MCF 10A (cell line): ENCODE data around the gene NCF4. TPM values are rescaled to one million over a fixed set of nuclear protein-coding genes. Genes with fewer than 3 reads are reported as not detected.

Experiments used
- BruUV-seq: library from RNA; stranded (reverse); fragments of 400-500 nt; replicated peaks from 2 replicates; lab custom pipeline; 2021; lab: Mats Ljungman, UMichigan
- CTCF ChIA-PET: fragments of 300-600 bp; sonication (Branson Sonifier 250); formaldehyde crosslinking; extraction: SDS; loops from one replicate; lab custom pipeline; 2021; ENCODE audit warnings: antibody characterized with exemption, inconsistent platforms; lab: Yijun Ruan, JAX
- POLR2A ChIA-PET: fragments of 300-600, 350-650 bp; sonication (Branson Sonifier 250); formaldehyde crosslinking; extraction: SDS; loops from one replicate; lab custom pipeline; 2020; ENCODE audit warnings: antibody characterized with exemption, inconsistent platforms; lab: Yijun Ruan, JAX
- DNase-seq: peaks from one replicate; pipeline ENCODE4 v3.0.0-alpha.2; 2018; ENCODE audit not compliant: unreplicated experiment
- H3K27ac Mint-ChIP-seq: one replicate; pipeline ENCODE4 v1.8.0; 2022; ENCODE audit warnings: mild to moderate bottlenecking, low read depth, mixed read lengths; ENCODE audit not compliant: unreplicated experiment
- H3K27me3 Mint-ChIP-seq: one replicate; pipeline ENCODE4 v1.8.0; 2022; ENCODE audit warnings: mixed read lengths; ENCODE audit not compliant: insufficient read depth, unreplicated experiment
- H3K36me3 Mint-ChIP-seq: one replicate; pipeline ENCODE4 v1.8.0; 2022; ENCODE audit warnings: mild to moderate bottlenecking, moderate library complexity, mixed read lengths; ENCODE audit not compliant: insufficient read depth, unreplicated experiment
- H3K4me1 Mint-ChIP-seq: one replicate; pipeline ENCODE4 v1.8.0; 2022; ENCODE audit warnings: mixed read lengths; ENCODE audit not compliant: insufficient read depth, unreplicated experiment
- H3K4me3 Mint-ChIP-seq: one replicate; pipeline ENCODE4 v1.8.0; 2022; ENCODE audit warnings: mild to moderate bottlenecking, moderate library complexity, mixed read lengths; ENCODE audit not compliant: unreplicated experiment
- H3K9me3 Mint-ChIP-seq: one replicate; pipeline ENCODE4 v1.8.0; 2022; ENCODE audit warnings: mixed read lengths; ENCODE audit not compliant: unreplicated experiment
- CTCF ChIP-seq: fragments of 200-600 bp; IDR thresholded peaks from one replicate; pipeline ENCODE4 v1.8.0; 2022; ENCODE audit warnings: antibody characterized with exemption, mild to moderate bottlenecking; ENCODE audit not compliant: unreplicated experiment
- intact Hi-C: fragments of 100-400 bp; cut with micrococcal nuclease; formaldehyde crosslinking; loops from 2 replicates; pipeline ENCODE4 v1.14.1; 2022
- total RNA-seq: library from RNA; stranded (reverse); gene quantifications from 2 replicates; pipeline ENCODE4 v1.2.3, GENCODE V29; 2022

The NCF4 gene
- total RNA-seq, 1 experiment from 2014 or later, result not detected

DNA sequence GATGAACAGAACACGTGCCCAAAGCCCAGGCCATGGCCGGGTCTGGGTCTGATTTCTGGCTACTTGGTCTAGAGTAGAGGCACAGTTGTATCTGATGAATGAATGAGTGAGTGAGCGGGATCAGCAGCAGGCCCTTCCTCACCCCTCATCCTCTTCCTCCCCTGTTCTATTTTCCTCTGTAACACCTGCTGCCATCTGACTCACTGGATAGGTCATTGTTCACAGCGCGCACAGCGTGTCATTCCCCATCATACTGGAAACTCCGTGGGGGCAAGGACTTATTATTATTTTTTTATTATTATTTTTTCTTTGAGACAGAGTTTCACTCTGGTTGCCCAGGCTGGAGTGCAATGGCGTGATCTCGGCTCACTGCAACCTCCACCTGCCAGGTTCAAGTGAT is 13.9 kb downstream of the NCF4 start:
- Mint-ChIP-seq H3K27ac (no peak overlapping the region), H3K27me3 (peaks cover 39% of the 10 kb centered on the region), H3K4me3 (no peak overlapping the region), H3K4me1 (peaks cover 29% of the 10 kb centered on the region), H3K9me3 (no peaks in the 10 kb centered on the region), H3K36me3 (no peaks in the 10 kb centered on the region)
- DNase-seq, result no peak
- no TSS peak for BruUV-seq
- CTCF ChIA-PET, result interaction anchor here (1.0 to 3.7 kb wide), 9 partner anchors 8 to 169 kb away, joined by 3 to 19 read pairs (median 5); no protein-coding TSS in a partner anchor
- TF ChIP-seq CTCF, result no peak
- POLR2A ChIA-PET, result interaction anchor here (1.0 to 1.4 kb wide), 3 partner anchors 99 to 103 kb away, joined by 3 to 5 read pairs (median 4); partner anchors contain the start of gene IFT27
- intact Hi-C loops, result loop anchor here (10.0 kb wide), 1 partner anchor 320 kb away; no protein-coding TSS in a partner anchor

- TF ChIP-seq CTCF, result no peak
- no TSS peak for BruUV-seq
- Mint-ChIP-seq H3K27me3 (peaks cover 49% of the 10 kb centered on the region), H3K4me3 (no peak overlapping the region), H3K9me3 (no peaks in the 10 kb centered on the region), H3K27ac (no peak overlapping the region), H3K36me3 (no peaks in the 10 kb centered on the region), H3K4me1 (peaks cover 23% of the 10 kb centered on the region)
- no peak for DNase-seq
- intact Hi-C loops, result loop anchor here (10.0 kb wide), 1 partner anchor 319 kb away; no protein-coding TSS in a partner anchor
- ChIA-PET POLR2A (no interaction called here), CTCF (interaction anchor here (0.6 to 3.7 kb wide), 2 partner anchors 18 to 165 kb away, joined by 3 to 19 read pairs; no protein-coding TSS in a partner anchor)
These were observed 14.9 kb downstream of the NCF4 start for GRCh38 chr22:36875741-36876140.

GRCh38 chr22:36879775-36880174 is 19.0 kb downstream of the NCF4 start:
- Mint-ChIP-seq H3K4me3 (no peak overlapping the region), H3K9me3 (peaks cover 8% of the 10 kb centered on the region), H3K27ac (no peak overlapping the region), H3K4me1 (no peaks in the 10 kb centered on the region), H3K27me3 (peaks cover 61% of the 10 kb centered on the region), H3K36me3 (no peaks in the 10 kb centered on the region)
- POLR2A ChIA-PET, result interaction anchor here (1.8 kb wide), 1 partner anchor 8 kb away, joined by 4 read pairs; no protein-coding TSS in a partner anchor
- BruUV-seq, result no TSS peak
- CTCF ChIA-PET, result interaction anchor here (0.7 to 1.1 kb wide), 2 partner anchors 23 to 24 kb away, joined by 3 read pairs; no protein-coding TSS in a partner anchor
- no peak for TF ChIP-seq CTCF
- no peak for DNase-seq
- intact Hi-C loops, result loop anchor here (10.0 kb wide), 1 partner anchor 315 kb away; no protein-coding TSS in a partner anchor

GRCh38 chr22:36881504-36882245 is 20.9 kb downstream of the NCF4 start:
- POLR2A ChIA-PET, result no interaction called here
- CTCF ChIA-PET, result interaction anchor here (1.3 to 1.4 kb wide), 2 partner anchors 25 to 83 kb away, joined by 5 read pairs; no protein-coding TSS in a partner anchor
- H3K27ac Mint-ChIP-seq, result no peak overlapping the region
- H3K4me1 Mint-ChIP-seq, result no peaks in the 10 kb centered on the region
- no TSS peak for BruUV-seq
- H3K9me3 Mint-ChIP-seq, result peaks cover 8% of the 10 kb centered on the region
- H3K36me3 Mint-ChIP-seq, result no peaks in the 10 kb centered on the region
- intact Hi-C loops, result no loop called here
- H3K4me3 Mint-ChIP-seq, result no peak overlapping the region
- peaks cover 60% of the 10 kb centered on the region for H3K27me3 Mint-ChIP-seq
- no peak for DNase-seq
- no peak for TF ChIP-seq CTCF
